Measurements from ENCODE around the gene CWF19L2. TPM values are rescaled to one million over a fixed set of nuclear protein-coding genes. Genes with fewer than 3 reads are reported as not detected.

Gene CWF19L2
- polyA plus RNA-seq, 1 of the 3 experiments (the other 2 are of a cell fraction), result 0.74 TPM

- TF ChIP-seq ZBTB33 (IDR thresholded peaks at IDR 0.05; ENCODE audit: borderline replicate concordance, low read depth), result no peak
Measured at GRCh38 chr11:107490836-107491235, 33.2 kb upstream of the CWF19L2 start (continued).

GRCh38 chr11:107482234-107482633 is 24.6 kb upstream of the CWF19L2 start:
- Histone ChIP-seq H4K20me1 (ENCODE audit: insufficient read depth) (no peaks in the 10 kb centered on the region), H3K4me3 (ENCODE audit: low read depth in 2 of 2, low read length in 1 of 2) (no peak overlapping the region), H3K27me3 (ENCODE audit: insufficient read depth) (no peaks in the 10 kb centered on the region)

More at GRCh38 chr11:107482234-107482633, 24.6 kb upstream of the CWF19L2 start:
- ChIA-PET POLR2A (no interaction called here), CTCF (no interaction called here)
- no peaks in the 10 kb centered on the region for H3K9me3 ChIP-seq
- no peaks in the 10 kb centered on the region for H3K9me2 ChIP-seq
- no peak overlapping the region for H3K27ac ChIP-seq (ENCODE audit: low read depth in 2 of 2, low read length in 1 of 2)
- TF ChIP-seq IRF3 (IDR thresholded peaks at IDR 0.05; ENCODE audit: low read depth, low read length) (no peak), SMC3 (IDR thresholded peaks at IDR 0.05; ENCODE audit: low read depth, low read length) (no peak), RXRA (IDR thresholded peaks at IDR 0.05; ENCODE audit: borderline replicate concordance, low read depth) (no peak), RAD21 (IDR thresholded peaks at IDR 0.05; ENCODE audit: low read length) (no peak), MXI1 (IDR thresholded peaks at IDR 0.05; ENCODE audit: low read depth, low read length) (no peak), USF1 (IDR thresholded peaks at IDR 0.05; ENCODE audit: borderline replicate concordance, low read depth) (no peak), CHD2 (IDR thresholded peaks at IDR 0.05; ENCODE audit: low read length, partially characterized antibody) (no peak), MAX (IDR thresholded peaks at IDR 0.05; ENCODE audit: low read depth) (no peak), YY1 (IDR thresholded peaks at IDR 0.05; ENCODE audit: low read depth) (no peak), MEF2A (IDR thresholded peaks at IDR 0.05; ENCODE audit: borderline replicate concordance, low read depth) (no peak), FOXJ3 (CRISPR knock-in tag; IDR thresholded peaks at IDR 0.05) (no peak), USF2 (IDR thresholded peaks at IDR 0.05; ENCODE audit: borderline replicate concordance, low read depth, low read length) (no peak), NFIC (IDR thresholded peaks at IDR 0.05; ENCODE audit: borderline replicate concordance) (no peak), TCF12 (IDR thresholded peaks at IDR 0.05) (no peak), NRF1 (IDR thresholded peaks at IDR 0.05; ENCODE audit: low read depth, low read length) (no peak), EZH2phosphoT487 (IDR thresholded peaks at IDR 0.05; ENCODE audit: borderline replicate concordance, low read depth) (no peak), SIN3A (IDR thresholded peaks at IDR 0.05; ENCODE audit: borderline replicate concordance, low read depth, low read length) (no peak), GABPA (IDR thresholded peaks at IDR 0.05; ENCODE audit: low read depth) (no peak), PBX3 (IDR thresholded peaks at IDR 0.05) (no peak), RCOR1 (IDR thresholded peaks at IDR 0.05; ENCODE audit: low read length) (no peak)
- H3K79me2 ChIP-seq (ENCODE audit: insufficient read depth), result no peaks in the 10 kb centered on the region
- no peak overlapping the region for H3K9ac ChIP-seq
- no peaks in the 10 kb centered on the region for H3K36me3 ChIP-seq (replicated peaks in 1 of 2; ENCODE audit: control insufficient read depth in 1 of 2, insufficient read depth in 2 of 2, low read length in 1 of 2)
- H3K4me2 ChIP-seq, result no peak overlapping the region
- no peaks in the 10 kb centered on the region for H3F3A ChIP-seq (replicated peaks; ENCODE audit: insufficient read depth)
- DNase-seq, result no peak
- no peak overlapping the region for H2AFZ ChIP-seq (ENCODE audit: low read depth)
- no peaks in the 10 kb centered on the region for H3K4me1 ChIP-seq (ENCODE audit: control insufficient read depth in 1 of 2, insufficient read depth in 2 of 2, low read depth in 1 of 2, low read length in 1 of 2)

Measured in SK-N-SH (cell line).